GM18868 (cell line): ENCODE measurements around the gene CCNYL1.
"Not testable (repeated sequence)": the region's sequence is repeated elsewhere in the genome, so short reads cannot be mapped to it uniquely, and the experiment has no call there.

Experiments
- ATAC-seq: cut with Tn5 transposase; IDR thresholded peaks from one replicate; pipeline ENCODE4 v1.9.1; 2021; ENCODE audit warnings: mild to moderate bottlenecking, moderate library complexity; ENCODE audit not compliant: unreplicated experiment

CCNYL1 gene

DNA sequence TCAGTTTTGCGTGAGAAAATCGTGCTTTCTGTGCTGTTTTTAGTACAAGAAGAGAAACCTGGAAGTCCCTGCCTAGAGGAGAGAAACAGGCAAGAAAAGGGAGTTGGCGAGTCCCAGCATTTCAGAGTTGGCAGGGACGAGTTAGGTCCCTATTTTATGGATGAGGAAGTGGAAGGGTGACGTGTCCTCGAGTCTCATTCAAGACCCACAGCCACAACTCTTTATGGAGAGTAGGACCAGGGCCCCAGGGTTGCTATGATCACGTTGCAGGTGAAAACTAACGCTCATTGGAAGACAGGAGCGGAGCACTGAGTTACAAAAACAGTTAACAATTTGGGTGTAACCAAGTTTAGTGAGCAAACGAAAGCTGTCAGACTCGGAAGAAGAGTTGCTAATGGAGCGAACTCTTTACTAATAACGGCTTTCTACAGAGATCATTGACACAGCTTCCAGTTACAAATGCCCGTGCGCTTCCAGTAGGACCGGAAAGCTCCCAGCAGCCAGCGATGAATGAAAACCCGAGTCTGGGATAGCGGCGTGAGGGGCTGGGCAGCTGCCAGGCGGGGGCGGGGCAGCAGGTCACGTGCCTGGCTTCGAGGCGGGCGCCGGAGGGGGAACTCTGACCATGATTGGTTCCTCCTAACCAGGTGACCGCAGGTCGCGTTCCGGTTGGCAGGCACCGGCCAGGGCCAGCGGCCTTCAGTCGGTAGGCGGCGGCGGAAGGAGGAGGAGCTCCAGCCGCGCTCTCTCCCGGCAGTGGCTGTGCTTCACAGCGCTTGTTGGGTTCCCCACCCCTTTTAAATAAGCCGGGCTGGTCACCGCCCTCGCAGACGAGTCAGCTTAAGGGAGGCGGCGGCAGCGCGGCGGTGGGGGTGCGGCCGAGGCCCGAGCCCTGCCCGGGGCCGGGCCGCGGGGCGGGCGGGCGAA lies at the start of gene CCNYL1:
CCNYL1 (plus strand) TSS at position 827 of the 927 bp plus-strand sequence. CDS start 257 bp downstream, outside the sequence.
- peak; percentile 96 for ATAC-seq

DNA sequence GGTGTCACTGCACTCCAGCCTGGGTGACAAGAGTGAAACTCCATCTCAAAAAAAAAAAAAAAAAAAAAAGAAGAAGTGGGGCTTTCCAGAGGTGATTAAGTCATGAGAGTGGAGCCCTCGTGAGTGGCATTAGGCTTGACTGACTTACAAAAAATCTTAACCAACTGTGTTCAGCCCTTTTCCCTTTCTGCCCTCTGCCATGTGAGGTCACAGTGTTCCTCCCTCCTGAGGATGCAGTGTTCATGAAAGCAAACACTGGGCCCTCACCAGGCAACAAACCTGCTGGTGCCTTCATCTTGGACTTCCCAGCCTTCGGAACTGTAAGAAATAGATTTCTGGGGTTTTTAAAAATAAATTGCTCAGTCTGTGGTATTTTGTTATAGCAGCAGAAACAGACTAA lies 49.2 kb upstream of the CCNYL1 start:
- peak; percentile 88 for ATAC-seq

DNA sequence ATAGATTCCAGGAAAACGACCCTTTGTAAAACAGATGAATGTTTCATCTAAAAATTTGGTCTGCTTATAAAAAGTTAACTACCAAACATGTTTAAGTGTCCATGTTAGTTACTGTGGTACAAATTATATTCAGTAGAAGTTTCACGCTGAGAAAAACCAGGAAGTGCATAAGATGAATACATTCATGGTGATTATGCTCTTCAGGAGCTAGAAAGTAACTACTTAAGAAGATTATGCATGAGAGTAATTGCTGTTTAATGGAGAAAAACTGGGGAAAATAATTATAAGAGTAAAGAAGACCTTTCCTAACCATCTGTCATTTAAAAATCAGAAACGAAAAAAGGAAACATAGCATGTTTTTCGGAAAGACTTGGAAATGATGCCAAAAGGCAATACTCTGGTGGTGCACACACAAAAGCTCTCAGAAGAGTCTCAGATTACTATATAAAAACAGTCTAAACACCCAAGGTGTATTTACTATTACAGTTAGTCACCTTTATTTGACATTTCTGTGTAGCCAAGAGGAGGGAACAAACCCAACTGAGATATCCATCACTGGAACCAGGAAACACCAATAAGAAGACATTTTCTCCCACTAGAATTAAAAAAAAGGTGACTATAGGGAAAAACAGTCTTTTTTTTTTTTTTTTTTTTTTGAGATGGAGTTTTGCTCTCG lies 47.4 kb upstream of the CCNYL1 start:
- no peak for ATAC-seq

DNA sequence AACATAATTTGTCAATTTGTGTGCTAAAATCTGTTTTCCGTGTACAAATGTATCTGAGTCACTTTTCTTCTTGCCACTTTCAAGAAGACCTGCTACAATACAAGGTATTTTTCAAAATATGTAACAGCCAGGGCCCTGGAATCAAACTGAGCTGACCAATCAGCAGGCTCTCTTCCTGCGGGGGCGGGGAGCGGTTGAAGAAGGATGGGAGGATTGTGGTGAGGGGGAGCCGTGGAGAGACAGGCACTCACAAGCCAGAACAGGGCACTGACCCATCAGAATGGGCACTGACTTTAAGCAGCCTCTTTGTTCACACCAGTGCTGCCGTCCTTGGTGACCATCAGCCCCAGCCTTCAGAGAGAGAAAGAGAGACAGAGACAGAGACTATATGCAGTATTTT lies 40.6 kb upstream of the CCNYL1 start:
- ATAC-seq: no peak

DNA sequence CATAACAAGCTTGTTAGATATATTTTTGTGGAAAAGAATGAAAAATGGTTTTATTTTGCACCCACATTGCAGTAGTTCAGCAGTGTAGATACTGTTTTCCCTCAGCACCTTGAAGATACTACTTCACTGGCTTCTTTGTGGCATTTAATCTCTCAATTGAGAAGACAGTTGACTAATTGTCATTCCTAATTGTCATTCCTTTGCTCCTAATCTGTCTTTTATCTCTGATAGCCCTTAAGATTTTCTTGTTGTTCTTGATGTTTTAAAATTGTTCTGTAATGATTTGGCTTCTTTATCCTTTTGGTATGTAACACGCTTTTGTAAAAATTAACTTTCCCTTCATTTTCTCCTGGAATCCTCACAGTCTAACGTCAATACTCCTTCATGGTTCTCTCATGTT lies 38.0 kb upstream of the CCNYL1 start:
- no peak for ATAC-seq

DNA sequence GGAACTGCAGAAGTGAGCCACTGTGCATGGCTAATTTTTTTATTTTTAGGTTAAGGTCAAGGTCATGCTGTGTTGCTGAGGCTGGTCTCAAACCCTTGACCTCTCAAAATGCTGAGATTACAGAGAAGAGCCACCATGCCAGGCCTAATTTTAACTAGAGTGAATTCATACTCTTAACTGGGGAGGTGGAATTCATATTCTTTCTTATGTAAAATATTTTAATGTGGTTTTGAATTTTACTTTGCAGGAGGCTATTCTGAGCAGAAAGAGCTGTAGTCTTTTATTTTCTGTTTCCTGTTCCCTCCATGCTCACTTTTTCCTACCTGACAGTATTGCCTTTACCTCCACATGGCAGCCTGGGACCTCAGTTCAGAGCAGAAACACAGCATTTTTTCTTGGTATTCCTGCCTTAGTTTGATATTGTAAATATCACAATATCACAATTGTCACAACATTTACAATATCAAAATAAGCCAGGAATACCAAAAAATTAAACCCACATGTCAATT lies 37.1 kb upstream of the CCNYL1 start:
- no peak for ATAC-seq

DNA sequence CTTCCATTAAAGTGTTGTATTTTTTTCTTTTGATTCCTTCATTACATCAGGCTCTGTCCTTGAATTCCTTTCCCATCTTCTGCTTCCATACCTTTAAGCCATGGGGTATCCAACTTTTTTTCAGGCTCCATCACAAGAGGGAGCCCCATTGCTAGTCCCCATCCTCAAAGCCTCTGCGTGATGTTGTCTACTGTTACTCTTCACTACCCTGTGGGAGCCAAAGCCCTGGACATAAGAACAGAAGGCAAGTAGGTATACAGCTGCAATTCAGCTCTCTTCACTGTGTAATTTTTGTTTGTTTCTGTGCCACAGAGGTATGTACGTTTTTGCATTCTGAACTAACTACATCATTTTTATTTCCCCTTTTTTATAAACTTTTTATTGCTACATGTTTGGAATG lies 36.6 kb upstream of the CCNYL1 start:
- no peak for ATAC-seq

DNA sequence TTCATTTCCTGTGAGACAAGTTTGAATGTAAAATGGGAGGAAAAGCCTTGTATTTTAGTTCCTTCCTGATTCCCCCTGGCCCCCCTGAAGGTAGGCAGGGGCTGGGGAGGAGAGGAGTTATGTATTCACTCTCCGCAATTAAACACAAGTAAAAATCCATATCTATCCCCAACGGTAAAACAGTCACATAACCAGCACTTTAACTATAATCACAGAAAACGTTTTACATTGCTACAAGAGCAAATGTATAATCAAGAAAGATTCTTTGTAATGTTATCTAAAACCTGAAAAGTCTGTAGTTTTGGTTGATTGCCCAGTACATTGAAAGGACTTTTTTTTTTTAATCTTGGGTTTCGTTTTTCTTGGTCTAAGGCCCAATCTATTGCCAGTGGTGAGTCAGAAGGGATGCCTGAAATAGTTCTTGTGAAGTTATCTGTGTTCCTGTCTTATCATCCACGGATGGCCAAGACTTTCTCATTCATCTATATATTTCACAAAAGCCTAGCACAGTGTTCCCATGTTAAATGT lies 34.5 kb upstream of the CCNYL1 start:
- ATAC-seq: peak; percentile 97

DNA sequence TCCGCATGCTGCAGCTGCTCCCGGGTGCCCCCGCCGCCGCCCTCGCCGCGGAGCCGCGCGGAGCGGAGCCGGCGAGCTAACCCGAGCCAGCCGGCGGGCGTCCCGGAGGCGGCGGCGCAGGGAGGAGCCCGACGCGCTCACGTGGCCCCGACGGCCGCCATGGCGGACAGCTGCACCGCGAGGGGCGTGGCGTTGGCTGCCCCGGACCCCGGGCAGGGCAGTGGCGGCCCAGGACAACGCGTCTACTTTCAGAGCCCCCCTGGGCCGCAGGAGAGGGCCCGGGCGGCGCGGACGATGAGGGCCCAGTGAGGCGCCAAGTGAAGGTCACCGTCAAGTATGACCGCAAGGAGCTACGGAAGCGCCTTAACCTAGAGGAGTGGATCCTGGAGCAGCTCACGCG lies 30.0 kb upstream of the CCNYL1 start:
- ATAC-seq: no peak

DNA sequence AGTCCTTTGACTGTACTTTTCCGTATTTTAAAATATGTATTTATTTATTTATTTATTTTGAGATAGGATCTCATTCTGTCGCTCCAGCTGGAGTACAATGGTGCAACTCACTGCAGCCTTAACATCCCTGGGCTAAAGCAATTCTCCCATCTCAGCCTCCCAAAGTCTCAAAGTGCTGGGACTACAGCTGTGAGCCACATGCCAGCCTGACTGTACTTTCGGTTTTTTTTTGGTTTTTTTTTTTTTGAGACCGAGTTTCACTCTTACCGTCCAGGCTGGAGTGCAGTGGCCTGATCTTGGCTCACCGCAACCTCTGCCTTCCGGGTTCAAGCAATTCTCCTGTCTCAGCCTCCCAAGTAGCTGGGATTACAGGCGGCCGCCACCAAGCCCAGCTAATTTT lies 28.9 kb upstream of the CCNYL1 start:
- ATAC-seq: no peak

DNA sequence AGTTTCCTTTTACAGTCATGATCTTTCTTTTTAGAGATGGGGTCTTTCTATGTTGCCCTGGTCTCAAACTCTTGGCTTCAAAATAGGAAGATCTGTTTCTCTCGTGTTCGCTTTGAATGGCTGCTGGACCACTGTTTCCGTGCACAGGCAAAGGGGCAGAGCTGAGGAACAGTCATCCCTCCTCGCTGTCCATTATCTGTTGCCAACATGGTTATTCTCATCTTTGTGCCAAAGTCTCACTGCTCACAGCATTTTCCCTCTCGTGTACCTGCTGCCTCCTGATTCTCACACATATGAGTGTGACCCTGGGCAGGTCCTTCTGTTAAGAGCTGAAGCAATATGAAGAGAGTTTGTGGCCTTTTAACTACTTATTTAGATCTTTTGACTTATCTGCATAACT lies 28.0 kb upstream of the CCNYL1 start:
- ATAC-seq: no peak

DNA sequence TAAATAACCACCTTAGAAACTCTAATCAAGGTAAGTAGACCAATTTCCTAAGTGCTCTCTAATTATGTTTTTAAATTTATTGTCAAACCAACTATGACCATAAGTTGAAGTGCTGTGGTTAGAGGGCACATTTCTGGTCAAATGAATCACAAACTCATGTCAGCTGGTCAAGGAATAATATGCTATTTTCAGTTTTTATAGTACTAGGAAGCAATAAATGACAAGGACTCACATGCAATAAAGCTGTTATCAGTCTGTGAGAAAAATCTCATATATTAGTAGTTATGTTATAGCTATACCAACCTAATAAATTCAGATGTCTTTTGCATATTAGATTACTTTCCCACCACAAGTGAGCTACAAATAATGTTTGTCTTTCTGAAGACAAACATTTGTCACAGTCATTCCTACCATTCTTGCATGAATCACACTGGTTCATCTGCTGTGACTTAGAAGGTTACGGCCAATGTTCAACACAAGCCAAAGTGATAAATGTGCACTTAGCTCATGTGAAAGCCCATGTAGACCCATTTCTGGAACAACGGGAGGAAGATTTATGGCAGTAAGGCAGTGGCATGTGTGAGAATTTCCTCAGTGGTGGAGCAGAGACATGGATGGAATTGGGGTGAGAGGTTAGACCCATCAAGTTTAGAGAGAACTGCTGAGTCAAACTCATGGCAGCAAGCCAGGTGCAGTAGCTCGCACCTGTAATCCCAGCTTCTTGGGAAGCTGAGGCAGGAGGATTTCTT lies 27.4 kb upstream of the CCNYL1 start:
- no peak for ATAC-seq

DNA sequence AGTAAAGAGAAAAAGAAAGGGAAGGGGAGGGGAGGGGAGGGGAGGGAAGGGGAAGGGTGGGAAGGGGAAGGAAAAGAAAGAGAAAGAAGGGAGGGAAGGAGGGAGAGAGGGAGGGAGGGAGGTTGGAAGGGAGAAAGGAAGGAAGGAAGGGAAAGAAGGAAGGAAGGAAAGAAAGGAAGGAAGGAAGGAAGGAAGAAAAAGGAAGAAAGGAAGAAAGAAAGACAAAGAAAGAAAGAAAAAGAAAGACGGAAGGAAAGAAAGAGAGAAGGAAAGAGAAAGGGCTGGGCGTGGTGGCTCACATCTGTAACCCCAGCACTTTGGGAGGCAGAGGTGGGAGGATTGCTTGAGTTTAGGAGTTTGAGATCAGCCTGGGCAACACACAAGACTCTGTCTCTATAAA lies 24.6 kb upstream of the CCNYL1 start:
- no peak for ATAC-seq

DNA sequence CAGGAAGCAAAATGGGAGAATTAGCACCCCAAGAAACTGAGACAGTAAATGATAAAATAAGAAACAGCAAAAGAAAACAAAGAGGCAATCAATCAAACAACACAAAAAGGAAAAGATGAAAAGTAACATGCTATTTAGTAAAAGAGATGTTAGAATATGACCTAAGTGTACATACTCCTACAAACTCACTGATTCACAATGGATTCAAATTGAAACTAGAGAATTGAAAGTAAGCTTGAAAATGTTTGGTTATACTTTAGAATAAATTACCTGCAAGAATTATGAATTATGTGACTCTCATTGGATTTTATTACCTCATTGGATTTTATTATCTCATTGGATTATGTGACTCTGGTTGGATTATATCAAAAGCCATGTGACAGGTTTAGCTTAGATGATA lies 22.8 kb upstream of the CCNYL1 start:
- no peak for ATAC-seq

DNA sequence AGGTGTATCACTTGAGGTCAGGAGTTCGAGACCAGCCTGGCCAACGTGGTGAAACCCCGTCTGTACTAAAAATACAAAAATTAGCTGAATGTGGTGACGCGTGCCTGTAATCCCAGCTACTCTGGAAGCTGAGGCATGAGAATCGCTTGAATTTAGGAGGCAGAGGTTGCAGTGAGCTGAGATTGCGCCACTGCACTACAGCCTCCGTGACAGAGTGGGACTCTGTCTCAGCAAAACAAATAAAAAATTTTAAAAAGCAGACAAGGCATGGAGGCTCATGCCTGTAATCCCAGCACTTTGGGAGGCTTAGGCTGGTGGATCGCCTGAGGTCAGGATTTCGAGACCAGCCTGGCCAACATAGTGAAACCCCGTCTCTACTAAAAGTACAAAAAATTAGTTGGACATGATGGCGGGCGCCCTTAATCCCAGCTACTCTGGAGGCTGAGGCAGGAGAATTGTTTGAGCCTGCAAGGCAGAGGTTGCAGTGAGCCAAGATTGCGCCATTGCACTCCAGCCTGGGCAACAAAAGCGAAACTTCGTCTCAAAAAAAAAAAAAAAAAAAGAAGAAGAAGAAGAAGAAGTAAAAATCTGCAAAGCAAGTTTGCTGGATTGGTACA lies 20.5 kb upstream of the CCNYL1 start:
- not testable (repeated sequence) for ATAC-seq

DNA sequence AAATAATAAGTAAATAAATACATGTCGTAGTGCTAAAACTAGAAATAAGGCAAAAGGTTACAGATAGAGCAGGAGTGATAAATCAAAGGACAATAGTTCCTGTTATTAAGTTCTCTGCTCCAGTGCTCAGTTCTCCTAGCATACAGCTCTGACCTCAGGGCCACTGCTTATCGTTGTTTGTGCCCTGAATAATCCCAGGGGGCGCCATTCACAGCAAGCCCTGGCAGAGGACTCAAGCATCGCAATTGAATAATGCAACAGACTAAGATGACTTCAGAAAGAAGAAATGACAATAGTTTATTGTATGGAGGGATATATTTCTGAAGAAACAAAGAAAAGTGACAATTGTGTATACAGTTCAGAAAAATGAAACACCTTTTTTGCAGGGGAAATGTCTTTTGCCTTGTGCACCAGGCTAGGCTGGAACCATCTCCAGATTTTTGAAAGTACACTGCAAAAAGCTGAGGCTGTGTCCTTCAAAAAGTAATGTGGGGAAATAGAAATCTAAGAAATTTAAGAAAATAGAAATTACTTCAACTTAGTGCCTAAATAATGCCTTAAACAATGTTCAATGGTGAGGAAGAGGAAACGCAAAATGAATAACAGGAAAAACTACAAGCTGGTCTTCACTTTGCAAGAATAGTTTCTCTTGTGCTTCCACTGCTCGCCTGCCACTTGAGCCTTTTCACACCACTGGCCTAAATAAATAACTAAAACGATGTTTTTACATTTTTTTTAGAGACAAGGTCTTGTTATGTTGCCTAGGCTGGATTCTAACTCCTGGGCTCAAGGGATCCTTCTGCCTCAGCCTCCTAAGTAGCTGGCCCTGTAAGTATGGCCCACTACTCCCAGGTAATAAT lies 19.0 kb upstream of the CCNYL1 start:
- ATAC-seq: no peak

DNA sequence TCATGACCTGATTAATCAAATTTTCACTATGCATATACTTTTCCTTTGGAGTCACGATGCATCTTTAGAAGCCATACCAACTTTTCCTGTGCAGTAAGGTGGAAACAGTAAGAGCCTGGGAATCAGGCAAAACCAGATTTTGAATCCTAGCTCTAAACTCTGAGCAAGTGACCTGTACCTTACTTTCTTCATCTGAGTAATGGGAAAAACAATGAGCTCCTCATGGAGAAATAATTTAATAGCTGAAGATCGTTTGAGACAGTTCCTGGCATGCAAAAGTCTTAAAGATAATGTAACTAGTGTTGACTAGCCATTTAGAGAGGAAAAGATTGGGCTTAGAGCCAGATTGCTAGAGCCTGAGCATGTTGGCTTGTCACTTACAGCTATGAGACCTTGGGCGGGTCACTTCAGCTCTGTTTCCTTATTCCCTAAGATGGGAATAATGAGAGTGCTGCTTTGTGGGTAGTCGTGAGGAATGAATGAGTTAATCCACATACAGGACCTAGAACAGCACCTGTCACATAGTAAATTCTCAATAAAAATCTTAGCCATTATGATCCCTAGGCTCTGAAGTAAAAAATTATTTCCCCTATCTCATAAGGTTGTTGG lies 17.7 kb upstream of the CCNYL1 start:
- ATAC-seq: no peak

DNA sequence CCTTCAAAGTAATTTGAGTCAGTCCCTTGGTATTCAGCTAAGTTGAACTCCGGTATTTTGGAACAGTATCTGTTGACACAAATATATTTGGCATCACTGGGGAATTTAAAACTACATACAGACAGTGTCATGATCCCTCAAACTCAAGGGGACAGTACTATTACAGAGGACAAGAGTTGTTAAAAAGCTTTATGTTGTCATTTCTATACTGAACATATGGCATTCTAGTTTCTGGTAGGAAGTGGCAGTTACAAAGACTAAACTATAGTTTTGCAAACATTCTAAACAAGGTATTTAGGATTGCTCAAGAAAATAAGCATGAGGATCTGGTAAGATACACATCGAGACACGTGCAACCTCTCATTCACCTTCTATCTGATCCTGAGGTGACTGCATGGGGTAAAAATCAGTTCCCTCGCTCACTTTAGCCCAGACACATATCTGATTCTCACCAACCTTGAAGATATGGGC lies 16.6 kb upstream of the CCNYL1 start:
- peak; percentile 84 for ATAC-seq

DNA sequence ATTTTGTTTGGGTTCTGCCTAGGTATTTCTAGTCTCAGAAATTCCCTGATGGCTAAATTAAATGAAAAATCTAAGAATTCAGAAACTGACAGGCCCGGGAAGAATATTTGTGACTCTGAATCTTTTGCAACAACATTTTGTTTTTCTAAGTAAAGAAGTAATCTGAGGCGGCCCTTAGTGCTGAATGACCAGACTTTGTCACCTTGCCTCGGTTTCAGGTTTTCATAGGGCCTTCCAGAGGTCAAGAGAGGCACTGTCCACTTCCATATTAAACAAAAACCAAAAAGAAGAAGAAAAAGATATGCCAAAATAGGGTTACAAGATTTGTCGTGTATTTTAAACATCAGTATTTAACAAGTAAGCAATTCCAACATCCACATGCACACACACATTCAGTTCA lies 16.1 kb upstream of the CCNYL1 start:
- ATAC-seq: no peak
